ENCODE measurements around the gene IGLL5.
"Not testable (repeated sequence)": the region's sequence is repeated elsewhere in the genome, so short reads cannot be mapped to it uniquely, and the experiment has no call there.

IGLL5 gene

DNA sequence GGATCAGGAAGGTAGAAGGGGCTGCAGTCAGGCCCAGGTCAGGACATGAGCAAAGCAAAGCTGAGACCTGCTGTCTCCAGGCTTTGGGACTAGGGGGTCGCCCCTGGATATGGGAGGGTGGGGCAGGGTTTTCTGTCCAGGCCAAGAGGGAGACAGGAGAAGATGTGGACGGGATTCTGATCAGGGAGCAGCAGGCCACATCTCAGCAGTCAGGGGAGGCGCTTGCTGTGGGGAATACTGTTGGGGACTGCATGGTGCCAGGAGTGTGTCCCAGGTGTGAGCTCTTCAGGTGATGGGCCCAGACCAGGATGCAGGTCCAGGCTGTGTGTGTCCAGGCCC, 29.3 kb downstream of the IGLL5 start:
- DNase-seq = no peak

DNA sequence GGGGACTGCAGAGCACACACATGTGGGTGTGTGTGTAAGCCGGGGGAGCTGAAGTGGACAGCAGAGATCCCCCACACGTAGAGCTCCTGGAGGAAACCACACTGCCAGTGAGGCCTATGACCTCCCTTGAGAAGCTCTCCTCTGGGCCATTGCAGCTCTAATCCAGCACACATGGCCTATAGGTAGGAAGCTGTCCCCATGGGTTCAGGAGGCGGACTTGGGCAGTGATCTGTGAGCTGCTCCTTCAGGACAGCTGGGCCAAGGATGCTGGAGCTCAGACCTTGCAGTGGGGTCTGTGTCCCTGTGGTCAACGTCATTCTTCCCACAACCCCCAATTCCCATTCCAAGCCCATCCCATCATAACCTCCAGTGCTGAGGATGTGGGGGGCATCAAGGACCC, 29.8 kb downstream of the IGLL5 start:
- DNase-seq = no peak

- no peak for DNase-seq
Observed at GRCh38 chr22:22918297-22918965, 30.8 kb downstream of the IGLL5 start.

GRCh38 chr22:22919041-22919440, 31.4 kb downstream of the IGLL5 start:
- no peak for DNase-seq

DNA sequence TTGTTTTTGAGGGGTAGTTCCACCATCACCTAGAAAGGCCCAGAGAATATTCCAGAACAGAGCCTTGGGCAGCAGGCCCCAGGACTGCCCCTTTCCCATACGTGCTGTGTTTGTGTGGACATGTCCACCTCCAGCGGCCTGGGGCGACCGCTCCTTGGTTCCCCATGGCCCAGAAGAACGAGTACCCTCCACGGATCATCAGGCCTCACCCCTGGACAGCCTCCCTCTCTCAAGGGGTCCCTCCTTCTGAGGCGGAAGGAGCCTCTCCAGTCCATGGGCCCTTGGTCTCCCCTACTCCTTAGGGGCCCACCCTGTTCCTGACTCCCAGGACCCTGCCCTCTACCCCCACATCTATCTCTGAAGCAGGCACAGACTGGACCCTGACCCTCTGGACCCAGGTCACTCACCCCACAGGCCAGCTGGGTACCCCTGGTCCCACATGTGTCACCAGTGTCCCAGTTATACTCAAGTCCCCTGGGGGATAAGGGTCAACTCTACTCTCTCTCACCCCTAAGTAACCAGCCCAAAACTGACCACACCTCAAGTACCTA, 32.6 kb downstream of the IGLL5 start:
- no peak for DNase-seq

GRCh38 chr22:22920910-22921550, 33.4 kb downstream of the IGLL5 start:
- no peak for DNase-seq

- no peak for DNase-seq
Observed at GRCh38 chr22:22921575-22921974, 34.0 kb downstream of the IGLL5 start.

DNA sequence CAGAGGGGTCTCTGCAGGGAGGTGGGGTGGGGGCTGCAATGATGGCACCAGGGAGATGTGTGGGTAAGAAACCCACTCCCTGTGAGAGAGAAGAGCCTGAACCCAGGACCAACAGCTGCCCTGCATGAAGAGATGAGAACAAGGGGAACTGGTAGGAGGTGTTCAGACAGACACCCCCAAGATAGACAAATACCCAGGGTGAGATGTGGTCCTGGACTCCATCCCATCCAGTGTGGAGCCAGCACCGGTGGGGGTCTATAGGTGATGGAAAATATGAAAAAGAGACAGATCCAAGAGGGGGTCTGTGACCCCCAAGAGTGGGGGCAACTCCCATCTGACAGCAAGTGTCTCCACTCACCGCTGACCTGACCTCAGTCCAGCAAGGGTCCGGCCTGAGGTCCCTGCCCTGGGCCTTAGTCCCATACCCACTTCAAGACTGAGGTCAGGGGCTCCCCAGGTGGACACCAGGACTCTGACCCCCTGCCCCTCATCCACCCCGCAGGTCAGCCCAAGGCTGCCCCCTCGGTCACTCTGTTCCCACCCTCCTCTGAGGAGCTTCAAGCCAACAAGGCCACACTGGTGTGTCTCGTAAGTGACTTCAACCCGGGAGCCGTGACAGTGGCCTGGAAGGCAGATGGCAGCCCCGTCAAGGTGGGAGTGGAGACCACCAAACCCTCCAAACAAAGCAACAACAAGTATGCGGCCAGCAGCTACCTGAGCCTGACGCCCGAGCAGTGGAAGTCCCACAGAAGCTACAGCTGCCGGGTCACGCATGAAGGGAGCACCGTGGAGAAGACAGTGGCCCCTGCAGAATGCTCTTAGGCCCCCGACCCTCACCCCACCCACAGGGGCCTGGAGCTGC, 34.7 kb downstream of the IGLL5 start:
- not testable (repeated sequence) for DNase-seq

GRCh38 chr22:22922954-22923319, 35.3 kb downstream of the IGLL5 start:
- no peak for DNase-seq

DNA sequence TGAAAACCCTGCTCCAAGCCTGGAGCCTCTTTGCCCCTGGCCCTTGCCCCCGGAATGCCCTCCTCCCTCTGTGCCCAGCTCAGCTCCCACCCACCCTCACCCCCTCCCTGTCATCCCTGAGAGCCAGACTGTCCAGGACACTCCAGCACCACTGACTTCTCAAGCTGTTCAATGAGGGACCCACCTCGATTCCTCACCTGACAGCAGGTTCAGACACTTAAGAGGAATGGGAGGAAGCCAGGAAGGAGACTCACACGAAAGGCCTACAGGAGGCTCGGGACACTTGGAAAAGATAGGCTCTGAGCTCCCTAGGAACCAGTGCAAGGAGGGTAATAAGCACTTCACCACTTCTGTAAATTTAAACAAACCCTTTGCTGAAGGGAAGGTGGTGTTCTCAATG, 35.8 kb downstream of the IGLL5 start:
- DNase-seq = no peak

DNA sequence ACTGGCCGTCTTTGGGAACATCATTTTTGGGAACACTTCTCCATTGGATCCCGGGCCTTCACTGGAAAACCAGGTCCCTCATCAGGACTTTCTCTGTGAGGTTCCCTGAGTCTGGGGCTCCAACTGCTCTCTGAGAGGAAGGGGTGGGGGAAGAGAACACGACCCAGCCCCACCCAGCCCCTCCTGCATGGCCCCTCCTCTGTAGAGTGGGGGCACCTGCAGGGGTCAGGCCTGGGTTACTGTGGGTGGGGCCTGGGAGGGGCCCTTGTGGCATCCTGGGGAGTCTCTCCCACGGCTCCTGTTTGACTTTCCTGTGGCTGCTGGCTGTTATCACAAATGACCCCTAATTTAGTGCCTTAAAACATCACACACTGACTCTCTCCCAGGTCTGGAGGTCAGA, 36.3 kb downstream of the IGLL5 start:
- no peak for DNase-seq

DNA sequence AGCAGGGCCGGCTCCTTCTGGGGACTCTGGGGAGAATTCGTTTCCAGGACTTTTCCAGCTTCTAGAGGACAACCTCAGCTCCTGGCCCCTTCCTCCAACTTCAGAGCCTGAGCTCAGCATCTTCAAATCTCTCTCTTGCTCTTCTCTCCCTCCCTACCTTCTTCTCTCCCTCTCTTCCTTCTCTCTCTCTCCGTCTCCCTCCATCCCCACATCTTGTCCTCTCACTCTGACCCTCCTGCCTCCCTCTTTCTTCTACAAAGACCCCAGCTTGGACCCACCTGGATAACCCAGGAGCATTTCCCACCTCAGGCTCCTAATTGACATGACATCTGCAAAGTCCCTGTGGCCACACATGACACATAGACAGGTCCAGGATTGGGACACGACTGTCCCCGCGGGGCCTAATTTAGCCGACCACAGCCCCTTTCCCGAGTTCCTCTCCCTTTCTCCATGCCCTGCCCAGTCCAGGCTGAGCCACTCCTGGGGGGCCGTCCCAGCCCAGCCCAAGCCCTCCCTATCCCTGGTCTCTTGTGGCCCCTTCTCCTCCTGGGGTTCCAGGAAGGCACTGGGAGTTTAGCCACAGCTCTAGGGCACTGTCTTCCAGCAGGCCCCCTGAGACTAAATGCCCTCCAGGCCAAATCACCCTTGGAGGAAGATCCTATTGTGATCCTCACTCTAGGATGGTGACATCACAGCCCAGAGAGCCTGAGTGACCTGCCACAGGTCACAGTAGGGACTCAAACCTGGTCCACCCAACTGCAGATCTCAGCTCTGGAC, 36.9 kb downstream of the IGLL5 start:
- DNase-seq = no peak

GRCh38 chr22:22925146-22925804, 37.7 kb downstream of the IGLL5 start:
- no peak for DNase-seq

DNA sequence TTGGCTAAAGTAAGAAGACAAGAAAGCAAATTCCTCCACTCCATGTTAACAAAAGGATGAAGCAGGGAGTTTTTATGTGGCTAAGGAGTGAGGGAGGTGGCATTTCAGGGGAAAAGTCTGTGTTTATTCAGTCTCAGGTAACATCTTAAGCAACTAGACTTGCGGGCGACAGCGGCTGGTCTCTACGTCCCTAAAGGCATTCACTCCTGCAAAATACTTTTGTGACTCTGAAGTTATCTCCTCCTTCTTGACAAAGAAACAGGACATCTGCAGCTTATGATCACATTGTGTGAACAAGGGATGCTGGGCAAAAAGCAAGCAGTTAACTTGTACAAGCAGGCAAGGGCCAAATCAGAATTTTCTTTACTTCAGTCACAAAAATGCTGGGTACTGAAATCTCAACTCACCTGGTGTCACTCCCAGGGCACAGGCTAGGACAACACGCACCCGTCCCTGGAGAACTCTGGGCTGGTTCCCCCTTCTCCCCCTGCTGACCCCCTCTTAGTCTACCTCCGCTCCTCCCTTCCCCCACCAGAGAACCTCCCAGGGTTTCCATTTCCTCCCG, 38.3 kb downstream of the IGLL5 start:
- no peak for DNase-seq

DNA sequence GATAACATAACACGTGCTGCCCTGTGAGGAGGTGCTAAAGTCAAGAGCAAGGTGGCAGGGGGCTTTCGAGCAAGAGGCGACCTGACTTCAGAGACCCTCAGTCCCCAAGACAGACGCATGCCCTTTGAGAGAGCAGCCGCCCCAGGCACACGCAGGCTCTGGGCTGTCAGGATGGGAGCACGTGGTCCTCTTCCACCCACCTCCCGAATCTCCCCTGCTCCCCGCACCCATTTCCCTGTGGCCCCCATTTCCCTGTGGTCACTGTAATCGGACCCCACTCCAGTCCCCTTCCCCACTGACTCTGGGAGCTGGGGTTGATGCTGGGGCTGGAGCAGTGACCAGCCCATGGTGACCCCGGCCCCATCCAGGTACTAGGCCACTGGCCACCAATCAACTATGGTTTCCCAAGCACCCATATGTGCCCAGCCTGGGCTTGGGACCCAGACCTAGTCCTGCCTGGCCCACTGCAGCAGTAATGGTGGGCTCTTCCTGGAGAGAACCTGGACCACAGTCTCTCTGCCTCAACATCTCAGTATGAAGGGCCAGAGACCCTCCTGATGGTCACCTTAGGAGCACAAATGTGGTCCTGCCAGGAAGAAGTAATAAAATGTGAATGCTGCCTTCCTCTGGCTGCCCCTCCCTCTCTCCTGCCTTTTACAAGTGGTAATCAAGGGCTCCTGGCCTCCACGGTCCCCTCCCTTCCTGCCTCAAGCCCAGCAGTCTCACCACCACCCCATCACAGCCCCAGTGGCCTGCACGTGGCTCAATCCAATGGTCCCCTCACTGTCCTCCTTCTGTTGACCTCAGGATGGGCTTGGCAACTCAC, 39.0 kb downstream of the IGLL5 start:
- no peak for DNase-seq

DNA sequence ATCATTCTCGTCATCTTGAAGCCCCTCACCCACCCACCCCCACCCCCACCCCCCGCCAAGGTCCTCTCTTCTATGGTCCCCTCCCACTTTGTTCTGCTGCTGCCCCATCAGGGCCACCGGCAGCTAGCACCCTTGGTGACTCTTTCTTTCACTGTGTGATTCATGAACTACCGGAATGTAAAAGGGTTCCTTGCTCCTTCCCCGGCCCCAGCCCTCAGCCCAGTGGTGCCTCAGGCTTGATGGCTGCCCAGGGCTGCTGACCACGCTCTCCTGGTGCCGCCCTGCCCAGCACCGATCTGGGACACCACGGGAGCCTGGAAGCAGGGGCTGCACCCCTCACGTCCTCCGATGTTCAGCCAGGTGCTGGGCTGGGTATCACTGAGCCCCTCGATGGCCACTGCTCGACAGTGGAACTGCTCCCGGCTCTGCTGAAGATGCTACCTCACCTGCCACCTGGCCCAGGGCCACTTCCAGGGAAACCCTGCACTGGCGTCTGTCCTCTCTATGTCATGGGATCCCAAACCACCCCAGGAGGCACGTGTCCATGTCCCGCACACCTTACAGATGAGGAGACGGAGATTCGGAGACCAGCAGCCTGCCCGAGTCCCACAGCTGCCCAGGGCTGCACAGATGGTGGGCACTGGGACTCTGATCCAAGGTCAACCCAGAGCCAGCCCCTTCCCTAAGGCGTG, 39.7 kb downstream of the IGLL5 start:
- no peak for DNase-seq

DNA sequence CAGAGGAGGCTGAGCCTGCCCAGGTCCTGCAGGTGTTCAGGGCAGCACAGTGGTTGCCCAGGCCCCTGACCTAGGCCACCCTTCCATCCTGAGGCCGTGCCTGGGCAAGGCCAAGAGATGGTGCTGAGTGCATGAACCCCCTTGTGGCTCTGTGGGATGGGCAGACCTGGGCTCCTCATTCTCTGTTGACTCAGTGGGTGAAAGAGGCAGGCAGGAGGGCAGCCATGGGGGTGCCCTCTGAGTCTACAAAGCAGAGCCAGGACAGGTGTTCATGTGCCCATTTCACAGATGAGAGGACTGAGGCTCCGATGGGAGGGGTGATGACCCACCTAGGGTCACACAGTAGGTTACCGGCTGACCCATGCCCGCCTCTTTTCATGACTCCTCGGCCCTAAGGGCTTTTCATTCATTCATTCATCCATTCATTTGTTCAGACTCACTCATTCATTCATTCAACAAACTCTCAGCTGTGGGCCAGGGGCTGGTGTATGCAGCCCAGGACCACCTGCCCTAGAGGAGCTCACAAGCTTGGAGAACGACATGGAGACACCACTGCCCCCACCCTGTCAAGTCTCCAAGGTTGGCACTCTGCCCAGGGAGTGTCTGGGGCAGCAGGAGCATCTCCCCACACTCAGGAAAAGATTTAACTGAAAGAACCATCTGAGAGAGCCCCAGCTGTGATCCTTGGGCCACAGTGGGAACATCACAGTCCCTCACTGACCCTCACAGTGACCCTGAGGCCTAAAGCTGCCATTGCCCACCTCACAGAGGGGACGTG, 40.5 kb downstream of the IGLL5 start:
- no peak for DNase-seq

- DNase-seq = no peak
Observed at GRCh38 chr22:22928666-22929380, 41.2 kb downstream of the IGLL5 start.

All from NCI-H1930 (cell line).